ENCODE data around the gene NRROS.

DNA sequence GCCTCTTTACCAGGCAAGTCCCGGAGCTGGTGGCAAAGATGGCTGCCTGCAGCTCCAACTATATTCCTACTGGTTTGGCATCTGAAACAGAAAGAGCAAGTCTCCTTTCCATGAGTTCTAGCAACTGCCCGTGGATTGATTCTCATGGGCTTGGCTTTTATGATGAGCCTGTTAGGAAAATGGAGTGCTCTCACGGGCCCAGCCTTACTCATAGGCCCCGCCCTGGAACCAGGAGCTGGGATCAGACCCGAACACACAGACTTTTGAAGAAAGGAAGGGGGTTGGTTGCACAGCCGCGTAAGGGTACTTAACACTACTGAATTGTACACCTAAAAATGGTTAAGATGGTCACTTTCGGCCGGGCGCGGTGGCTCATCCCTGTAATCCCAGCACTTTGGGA is 2.9 kb downstream of the NRROS start:
- TF ChIP-seq CTCF (conservative IDR thresholded peaks at IDR 0.05; ENCODE audit: low read depth, low read length) (no peak), EZH2 (IDR thresholded peaks at IDR 0.05; ENCODE audit: borderline replicate concordance, low read depth, low read length, poor library complexity, severe bottlenecking) (no peak)

Measured in A673 (cell line).